Smooth muscle cell (in vitro differentiated cells): ENCODE measurements around the gene MELTF. TPM values are rescaled to one million over a fixed set of nuclear protein-coding genes. Genes with fewer than 3 reads are reported as not detected.

Experiments
- DNase-seq: peaks from one replicate; lab custom pipeline; 2025; ENCODE audit not compliant: unreplicated experiment; lab: John Stamatoyannopoulos, UW
- H2AFZ ChIP-seq: fragments of 200-600 bp; sonication (generic); 2 replicates; pipeline ENCODE4 v1.6.0; 2016; ENCODE audit warnings: antibody characterized with exemption, low read depth, mild to moderate bottlenecking
- H3F3A ChIP-seq: fragments of 200-600 bp; sonication (generic); 2 replicates; pipeline ENCODE4 v1.6.0; 2017; ENCODE audit warnings: antibody characterized with exemption, low read depth
- H3K27ac ChIP-seq: fragments of 200-600 bp; sonication (generic); 2 replicates; pipeline ENCODE4 v1.5.1; 2016; ENCODE audit warnings: low read depth, mild to moderate bottlenecking
- H3K27me3 ChIP-seq: fragments of 200-600 bp; sonication (generic); 2 replicates; pipeline ENCODE4 v1.6.1; 2016; ENCODE audit warnings: low read depth, mild to moderate bottlenecking
- H3K36me3 ChIP-seq: fragments of 200-600 bp; sonication (generic); 2 replicates; pipeline ENCODE4 v1.5.1; 2016; ENCODE audit warnings: low read depth
- H3K4me1 ChIP-seq: fragments of 200-600 bp; sonication (generic); 2 replicates; pipeline ENCODE4 v1.5.1; 2016; ENCODE audit warnings: low read depth
- H3K4me2 ChIP-seq: fragments of 200-600 bp; sonication (generic); 2 replicates; pipeline ENCODE4 v1.6.0; 2016; ENCODE audit warnings: mild to moderate bottlenecking
- H3K4me3 ChIP-seq: fragments of 200-600 bp; sonication (generic); 2 replicates; pipeline ENCODE4 v1.5.1; 2016; ENCODE audit warnings: mild to moderate bottlenecking
- H3K79me2 ChIP-seq: fragments of 200-600 bp; sonication (generic); 2 replicates; pipeline ENCODE4 v1.6.0; 2016; ENCODE audit warnings: low read depth, mild to moderate bottlenecking
- H3K9ac ChIP-seq: fragments of 200-600 bp; sonication (generic); 2 replicates; pipeline ENCODE4 v1.6.0; 2016; ENCODE audit warnings: low read depth
- H3K9me3 ChIP-seq: fragments of 200-600 bp; sonication (generic); replicated peaks from 2 replicates; pipeline ENCODE4 v1.5.1; 2016; ENCODE audit warnings: low read depth
- H4K20me1 ChIP-seq: fragments of 200-600 bp; sonication (generic); 2 replicates; pipeline ENCODE4 v1.6.0; 2016; ENCODE audit warnings: low read depth
- CTCF ChIP-seq: fragments of 200-600 bp; sonication (generic); IDR thresholded peaks from 2 replicates; pipeline ENCODE4 v1.5.1; 2017; ENCODE audit warnings: borderline replicate concordance, mild to moderate bottlenecking, antibody characterized with exemption; ENCODE audit not compliant: insufficient read depth, poor library complexity, severe bottlenecking
- WGBS: methylation state at CpG from one replicate; pipeline ENCODE4 v1.1.7; 2016; ENCODE audit warnings: low lambda C conversion rate; 5-methylcytosine and 5-hydroxymethylcytosine counted together
- polyA plus RNA-seq: library from polyadenylated mRNA; unstranded; fragments of >200 nt; fragmentation: Nextera tagmentation; extraction: Ambion mirVana; gene quantifications from 2 replicates; pipeline ENCODE4 v1.2.1, GENCODE V29; 2016
- total RNA-seq: library from RNA; depleted of rRNA; stranded (reverse); fragments of >200 nt; gene quantifications from 2 replicates; pipeline ENCODE4 v1.2.3, GENCODE V29; 2014

MELTF gene
- total and polyA plus RNA-seq, 2 experiments from 2014 or later, result 3.7 to 8.6 TPM

- H3K36me3 ChIP-seq, result no peaks in the 10 kb centered on the region
- H3K4me2 ChIP-seq, result no peak overlapping the region
- 97% methylated on average over 20 of the region's 20 CpGs for WGBS
- no peak for DNase-seq
- no peak overlapping the region for H2AFZ ChIP-seq
- no peak for TF ChIP-seq CTCF
- peaks cover 4% of the 10 kb centered on the region for H3K4me1 ChIP-seq
- H3K27me3 ChIP-seq, result no peaks in the 10 kb centered on the region
- H3F3A ChIP-seq, result no peaks in the 10 kb centered on the region
- no peak overlapping the region for H3K9ac ChIP-seq
- H3K79me2 ChIP-seq, result no peaks in the 10 kb centered on the region
- H3K9me3 ChIP-seq, result no peaks in the 10 kb centered on the region
- H4K20me1 ChIP-seq, result no peaks in the 10 kb centered on the region
- no peak overlapping the region for H3K4me3 ChIP-seq
- H3K27ac ChIP-seq, result no peak overlapping the region
Observed at GRCh38 chr3:197001106-197001971, 28.3 kb downstream of the MELTF start.

- no peak overlapping the region for H3K4me2 ChIP-seq
- H3F3A ChIP-seq, result no peaks in the 10 kb centered on the region
- no peaks in the 10 kb centered on the region for H3K27me3 ChIP-seq
- H3K9me3 ChIP-seq, result no peaks in the 10 kb centered on the region
- 100% methylated on average over 5 of the region's 5 CpGs for WGBS
- H3K27ac ChIP-seq, result no peak overlapping the region
- no peaks in the 10 kb centered on the region for H3K79me2 ChIP-seq
- no peak overlapping the region for H2AFZ ChIP-seq
- no peak overlapping the region for H3K9ac ChIP-seq
- TF ChIP-seq CTCF, result no peak
- H3K4me1 ChIP-seq, result peaks cover 4% of the 10 kb centered on the region
- no peaks in the 10 kb centered on the region for H4K20me1 ChIP-seq
- H3K4me3 ChIP-seq, result no peak overlapping the region
- H3K36me3 ChIP-seq, result no peaks in the 10 kb centered on the region
- no peak for DNase-seq
Observed at GRCh38 chr3:197000211-197000610, 29.4 kb downstream of the MELTF start.

GRCh38 chr3:196998966-196999760 is 30.5 kb downstream of the MELTF start:
- H3K27ac ChIP-seq, result no peak overlapping the region
- H3K4me2 ChIP-seq, result no peak overlapping the region
- DNase-seq, result no peak
- H3K79me2 ChIP-seq, result no peaks in the 10 kb centered on the region
- H3K9me3 ChIP-seq, result no peaks in the 10 kb centered on the region
- H3F3A ChIP-seq, result no peaks in the 10 kb centered on the region
- peaks cover 4% of the 10 kb centered on the region for H3K4me1 ChIP-seq
- TF ChIP-seq CTCF, result no peak
- no peaks in the 10 kb centered on the region for H4K20me1 ChIP-seq
- WGBS, result 86% methylated on average over 21 of the region's 21 CpGs
- H2AFZ ChIP-seq, result no peak overlapping the region
- no peak overlapping the region for H3K4me3 ChIP-seq
- H3K27me3 ChIP-seq, result no peaks in the 10 kb centered on the region
- H3K36me3 ChIP-seq, result no peaks in the 10 kb centered on the region
- no peak overlapping the region for H3K9ac ChIP-seq
